ENCODE data around the gene ERBB4.

ERBB4 gene

DNA sequence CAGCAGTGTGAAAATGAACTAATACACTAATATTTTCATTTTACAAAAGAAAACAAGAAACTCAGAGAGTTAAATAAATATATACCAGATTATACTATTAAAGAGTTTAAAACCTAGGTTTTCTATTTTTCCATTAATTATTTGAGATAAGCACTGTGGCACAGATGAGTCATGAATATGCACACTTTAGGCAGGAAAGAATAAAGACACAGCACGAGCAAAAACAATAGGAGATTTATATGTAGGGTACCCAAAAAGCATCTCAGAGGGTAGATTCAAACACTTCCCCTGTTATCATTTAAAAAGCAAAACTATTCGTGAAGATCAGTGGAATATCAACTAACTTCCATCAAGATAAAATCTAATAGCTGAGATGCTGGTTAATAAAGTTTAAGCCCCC lies 430.6 kb downstream of the ERBB4 start:
- TF ChIP-seq, protein P1, sequence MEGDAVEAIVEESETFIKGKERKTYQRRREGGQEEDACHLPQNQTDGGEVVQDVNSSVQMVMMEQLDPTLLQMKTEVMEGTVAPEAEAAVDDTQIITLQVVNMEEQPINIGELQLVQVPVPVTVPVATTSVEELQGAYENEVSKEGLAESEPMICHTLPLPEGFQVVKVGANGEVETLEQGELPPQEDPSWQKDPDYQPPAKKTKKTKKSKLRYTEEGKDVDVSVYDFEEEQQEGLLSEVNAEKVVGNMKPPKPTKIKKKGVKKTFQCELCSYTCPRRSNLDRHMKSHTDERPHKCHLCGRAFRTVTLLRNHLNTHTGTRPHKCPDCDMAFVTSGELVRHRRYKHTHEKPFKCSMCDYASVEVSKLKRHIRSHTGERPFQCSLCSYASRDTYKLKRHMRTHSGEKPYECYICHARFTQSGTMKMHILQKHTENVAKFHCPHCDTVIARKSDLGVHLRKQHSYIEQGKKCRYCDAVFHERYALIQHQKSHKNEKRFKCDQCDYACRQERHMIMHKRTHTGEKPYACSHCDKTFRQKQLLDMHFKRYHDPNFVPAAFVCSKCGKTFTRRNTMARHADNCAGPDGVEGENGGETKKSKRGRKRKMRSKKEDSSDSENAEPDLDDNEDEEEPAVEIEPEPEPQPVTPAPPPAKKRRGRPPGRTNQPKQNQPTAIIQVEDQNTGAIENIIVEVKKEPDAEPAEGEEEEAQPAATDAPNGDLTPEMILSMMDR (IDR thresholded peaks at IDR 0.05), result no peak

DNA sequence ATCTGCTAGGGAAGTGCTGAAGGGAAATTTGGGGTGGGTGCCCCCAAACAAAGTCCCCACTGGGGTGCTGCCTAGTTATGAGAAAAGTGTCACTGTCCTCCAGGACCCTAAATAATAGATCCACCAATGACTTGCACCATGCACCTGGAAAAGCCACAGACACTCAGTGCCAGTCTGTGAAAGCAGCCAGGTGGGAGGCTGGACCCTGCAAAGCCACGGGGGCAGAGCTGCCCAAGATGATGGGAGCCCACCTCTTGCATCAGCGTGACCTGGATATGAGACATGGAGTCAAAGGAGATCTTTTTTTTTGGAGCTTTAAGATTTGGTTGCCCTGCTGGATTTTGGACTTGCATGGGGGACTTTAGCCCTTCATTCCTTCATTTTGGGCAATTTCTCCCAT lies 431.6 kb downstream of the ERBB4 start:
- TF ChIP-seq, protein P1 (IDR thresholded peaks at IDR 0.05), result no peak

DNA sequence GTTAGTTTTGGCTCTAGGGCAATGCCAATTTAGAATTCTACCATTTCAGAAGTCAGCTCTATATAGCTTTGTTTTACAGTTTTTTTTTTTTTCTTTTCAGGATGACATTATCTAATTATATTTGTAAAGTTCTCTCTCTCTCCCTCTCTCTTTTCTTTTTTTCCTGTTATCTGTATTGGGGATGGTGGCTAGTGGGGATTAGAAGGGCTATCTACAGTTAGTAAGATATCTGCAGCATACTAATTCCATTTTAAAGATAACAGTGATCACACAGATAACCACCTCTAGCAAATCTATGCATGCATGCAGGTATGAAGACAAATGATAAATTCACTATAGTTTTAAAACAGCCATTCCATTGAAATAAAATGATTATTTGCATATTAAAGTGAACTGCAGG lies 438.9 kb downstream of the ERBB4 start:
- TF ChIP-seq, protein P1 (IDR thresholded peaks at IDR 0.05), result no peak

DNA sequence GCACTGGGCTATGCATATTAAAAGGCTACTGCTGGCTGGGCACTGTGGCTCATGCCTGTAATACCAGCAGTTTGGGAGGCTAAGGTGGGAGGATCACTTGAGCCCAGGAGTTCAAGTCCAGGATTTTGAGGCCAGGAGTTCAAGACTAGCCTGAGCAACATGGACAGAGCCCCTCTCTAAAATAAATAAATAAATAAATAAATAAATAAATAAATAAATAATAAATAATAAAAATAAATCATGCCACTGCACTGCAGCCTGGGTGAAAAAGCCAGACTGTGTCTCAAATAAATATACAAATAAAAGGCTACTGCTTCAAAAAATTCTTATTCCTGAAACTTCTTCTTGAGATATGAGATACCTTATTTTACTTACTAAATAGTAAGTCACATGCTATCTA lies 439.6 kb downstream of the ERBB4 start:
- TF ChIP-seq, protein P1 (IDR thresholded peaks at IDR 0.05), result no peak

DNA sequence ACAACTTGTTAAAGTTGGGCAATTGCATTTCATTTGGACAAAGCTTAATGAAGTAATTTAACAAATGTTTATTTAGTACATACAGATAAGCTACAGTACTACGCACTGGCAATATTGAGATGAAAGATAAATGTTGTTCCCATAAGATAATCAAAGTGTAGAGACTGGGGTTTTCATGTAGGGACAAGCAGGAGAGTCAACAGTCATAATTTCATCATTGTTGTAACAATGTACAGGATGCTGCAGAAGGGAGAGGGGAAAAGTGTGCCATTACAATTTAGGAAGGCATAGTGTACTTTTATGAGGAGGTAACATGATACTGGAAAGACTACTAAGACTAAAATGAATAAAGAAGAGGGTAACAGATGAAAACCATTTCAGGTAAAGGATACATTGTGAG lies 441.6 kb downstream of the ERBB4 start:
- TF ChIP-seq, protein P1 (IDR thresholded peaks at IDR 0.05), result no peak

DNA sequence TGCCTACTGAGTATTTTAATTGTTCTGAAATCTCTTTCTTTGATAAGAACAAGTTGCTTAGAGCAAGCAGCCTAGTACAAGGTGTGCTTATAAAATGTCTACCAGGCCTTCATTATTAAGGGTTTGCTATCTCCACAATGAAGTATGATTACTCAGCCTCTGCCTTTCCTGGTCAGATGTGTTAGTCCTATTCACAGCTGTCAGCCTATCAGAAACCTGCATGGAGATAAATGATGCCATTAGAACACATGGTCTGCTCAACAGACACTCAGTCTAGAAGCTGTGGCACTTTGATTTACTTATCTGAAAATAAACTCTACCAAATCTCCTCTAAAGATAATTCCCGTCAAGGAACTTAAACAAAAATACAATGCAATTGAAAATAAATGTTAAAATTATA lies 448.7 kb downstream of the ERBB4 start:
- TF ChIP-seq, protein P1 (IDR thresholded peaks at IDR 0.05), result no peak

GRCh38 chr2:212088353-212088752 lies 450.2 kb downstream of the ERBB4 start:
- TF ChIP-seq, protein P1 (IDR thresholded peaks at IDR 0.05), result no peak

- TF ChIP-seq, protein P1 (IDR thresholded peaks at IDR 0.05), result no peak
Observed at GRCh38 chr2:212083492-212083891, 455.1 kb downstream of the ERBB4 start.
